HG02870 (cell line): ENCODE results near the gene PTGR3.

Source experiments
- ATAC-seq: cut with Tn5 transposase; IDR thresholded peaks from one replicate; pipeline ENCODE4 v1.9.1; 2021; ENCODE audit warnings: mild to moderate bottlenecking, moderate library complexity; ENCODE audit not compliant: unreplicated experiment

Gene PTGR3

DNA sequence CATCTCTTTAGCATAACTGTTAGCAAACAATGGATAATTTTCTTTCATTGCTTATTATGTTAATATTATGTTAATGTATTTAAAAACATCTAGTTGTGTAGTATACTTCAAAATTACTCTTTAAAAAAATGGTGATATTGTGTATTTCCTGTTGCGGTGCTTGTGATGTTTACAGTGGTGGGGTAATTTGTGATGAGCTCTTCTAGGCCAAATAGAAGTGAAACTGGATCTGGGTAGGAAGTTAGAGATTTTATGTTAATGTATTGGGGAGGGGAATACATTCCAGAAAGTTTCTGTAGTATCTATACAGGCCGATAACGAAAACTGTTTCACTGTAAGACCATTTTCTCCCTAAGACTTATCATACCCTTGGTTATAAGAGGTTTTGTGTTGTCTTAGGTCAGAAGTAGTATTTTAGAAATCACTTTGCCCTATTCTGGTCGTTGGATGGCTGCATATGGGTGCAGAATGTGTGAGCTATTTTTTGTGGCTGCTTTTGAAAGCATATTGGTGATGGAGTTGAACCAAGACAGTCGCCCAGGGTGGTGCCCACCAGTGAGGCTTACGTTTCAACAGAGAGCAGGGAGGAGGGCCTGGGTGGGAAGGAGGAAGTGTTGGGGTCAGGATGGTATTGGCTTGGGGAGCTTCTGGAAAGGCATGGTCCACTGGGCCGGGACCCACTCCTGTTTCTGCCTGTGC is 7.4 kb upstream of the PTGR3 start:
- ATAC-seq: no peak

DNA sequence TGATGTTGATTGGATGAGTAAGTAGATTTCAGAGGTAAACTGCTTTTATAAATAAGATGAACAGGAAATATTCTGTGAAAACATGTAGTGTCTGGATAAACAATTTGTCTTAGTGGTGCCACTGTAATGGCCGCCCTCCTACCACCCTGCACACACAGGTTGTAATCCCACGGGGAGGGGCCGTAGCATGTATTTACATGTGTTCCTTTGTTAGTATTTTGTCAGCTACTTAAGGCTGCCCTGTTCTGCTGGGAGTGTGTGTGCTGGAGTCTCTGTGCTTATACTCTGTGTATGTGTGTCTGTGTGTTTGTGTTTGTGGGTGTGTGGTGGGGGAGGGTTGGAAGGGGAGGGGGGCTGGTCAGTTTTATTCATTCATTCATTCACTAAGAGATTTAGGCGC is 6.7 kb upstream of the PTGR3 start:
- ATAC-seq: no peak

DNA sequence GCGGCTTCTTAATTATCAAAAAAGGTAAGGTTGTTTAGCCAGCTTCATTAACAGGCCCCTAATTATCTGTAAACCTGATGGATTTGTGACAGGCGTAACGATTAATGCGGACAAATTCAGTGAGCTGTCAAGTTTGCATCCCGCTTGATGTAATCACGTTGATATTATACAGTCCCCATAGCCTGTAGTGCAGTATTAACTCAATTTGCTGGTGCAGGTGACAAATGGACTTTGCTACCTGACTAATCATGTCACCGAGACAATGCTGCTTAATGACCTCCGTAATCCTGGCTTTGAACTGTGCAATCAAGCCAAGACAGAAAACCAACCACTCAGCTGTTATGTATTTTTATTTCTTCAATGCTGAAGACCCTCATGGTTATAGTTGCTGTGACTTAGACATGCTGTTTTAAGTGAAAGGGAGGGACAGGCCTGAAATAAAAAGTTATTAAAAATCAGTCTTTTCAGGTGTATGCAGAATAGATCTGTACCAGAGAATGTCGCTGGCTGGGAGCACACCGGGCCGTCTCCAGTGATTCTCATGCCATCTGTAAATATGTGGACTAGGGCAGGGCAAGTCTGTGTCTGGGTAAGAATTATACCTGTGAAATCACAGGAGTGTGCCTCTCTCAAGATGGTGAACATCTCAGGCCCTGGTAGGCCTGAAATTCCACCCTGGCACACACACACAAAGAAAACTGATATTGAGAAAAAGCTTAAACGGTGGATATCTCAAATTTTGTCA is 6.0 kb upstream of the PTGR3 start:
- no peak for ATAC-seq

DNA sequence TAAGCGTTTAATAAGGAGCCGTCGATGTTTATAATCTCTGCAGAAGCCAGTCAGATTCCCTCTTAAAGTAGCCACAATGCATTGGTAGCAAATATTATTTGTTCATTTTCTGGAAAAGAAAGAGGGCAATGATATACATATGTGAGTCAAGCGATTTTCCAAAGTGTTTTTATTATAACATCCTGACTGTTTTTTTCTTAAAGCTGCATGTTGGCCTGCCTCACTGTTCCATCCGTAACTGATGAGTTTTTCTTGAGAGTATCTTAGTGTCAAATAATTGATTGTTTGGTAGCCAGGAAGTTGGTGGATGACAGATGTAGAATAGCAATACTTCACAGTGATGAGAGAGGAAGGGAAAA is 5.4 kb upstream of the PTGR3 start:
- ATAC-seq: no peak

DNA sequence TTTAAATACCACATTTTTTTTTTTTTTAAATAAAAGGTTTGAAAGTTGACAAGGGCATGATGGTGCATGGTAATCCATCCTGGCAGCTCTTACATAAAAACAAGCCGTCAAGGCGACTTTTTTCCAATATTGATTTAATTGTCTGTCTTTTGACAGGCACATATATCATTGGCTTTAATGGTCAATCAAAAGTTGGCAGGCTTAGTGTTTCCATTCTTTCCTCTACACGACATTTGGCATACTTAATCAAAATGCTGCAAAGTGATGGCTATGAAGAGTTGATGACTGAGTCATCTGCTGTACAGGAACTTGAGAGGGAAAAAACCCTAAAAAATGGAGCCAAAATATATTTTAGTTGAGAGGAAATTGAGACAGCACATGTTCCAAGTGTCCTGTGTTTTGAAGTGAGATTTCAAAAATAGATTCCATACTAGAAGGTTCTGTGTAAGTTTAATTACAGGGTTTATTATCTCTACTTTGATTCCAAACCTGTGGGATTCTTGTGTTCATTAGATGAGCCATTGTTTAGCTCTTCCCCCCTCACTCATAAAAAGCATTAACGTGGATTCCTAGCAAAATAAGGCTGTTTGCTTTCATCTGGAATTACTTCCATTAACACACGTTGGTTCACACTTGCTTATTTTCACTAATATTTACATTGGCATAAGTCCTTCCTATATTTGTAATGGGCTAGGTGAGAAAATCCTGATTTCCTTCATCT is 4.8 kb upstream of the PTGR3 start:
- ATAC-seq: no peak

DNA sequence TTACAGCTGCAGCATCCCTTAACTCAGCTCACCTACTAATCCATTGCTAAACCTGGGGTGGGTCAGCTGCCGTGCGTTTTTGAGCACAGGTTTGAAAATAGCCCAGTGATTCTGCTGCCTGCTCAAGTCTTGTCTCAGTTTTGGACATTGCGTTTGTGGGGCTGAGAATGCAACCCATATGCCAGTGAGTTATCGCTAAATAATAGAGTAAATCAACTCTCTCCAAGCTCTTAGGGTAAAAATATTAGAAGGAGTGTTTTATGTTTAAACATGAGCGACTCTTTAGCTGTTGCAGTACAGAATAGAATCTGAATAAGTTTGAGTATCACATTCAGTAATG is 3.8 kb upstream of the PTGR3 start:
- no peak for ATAC-seq

DNA sequence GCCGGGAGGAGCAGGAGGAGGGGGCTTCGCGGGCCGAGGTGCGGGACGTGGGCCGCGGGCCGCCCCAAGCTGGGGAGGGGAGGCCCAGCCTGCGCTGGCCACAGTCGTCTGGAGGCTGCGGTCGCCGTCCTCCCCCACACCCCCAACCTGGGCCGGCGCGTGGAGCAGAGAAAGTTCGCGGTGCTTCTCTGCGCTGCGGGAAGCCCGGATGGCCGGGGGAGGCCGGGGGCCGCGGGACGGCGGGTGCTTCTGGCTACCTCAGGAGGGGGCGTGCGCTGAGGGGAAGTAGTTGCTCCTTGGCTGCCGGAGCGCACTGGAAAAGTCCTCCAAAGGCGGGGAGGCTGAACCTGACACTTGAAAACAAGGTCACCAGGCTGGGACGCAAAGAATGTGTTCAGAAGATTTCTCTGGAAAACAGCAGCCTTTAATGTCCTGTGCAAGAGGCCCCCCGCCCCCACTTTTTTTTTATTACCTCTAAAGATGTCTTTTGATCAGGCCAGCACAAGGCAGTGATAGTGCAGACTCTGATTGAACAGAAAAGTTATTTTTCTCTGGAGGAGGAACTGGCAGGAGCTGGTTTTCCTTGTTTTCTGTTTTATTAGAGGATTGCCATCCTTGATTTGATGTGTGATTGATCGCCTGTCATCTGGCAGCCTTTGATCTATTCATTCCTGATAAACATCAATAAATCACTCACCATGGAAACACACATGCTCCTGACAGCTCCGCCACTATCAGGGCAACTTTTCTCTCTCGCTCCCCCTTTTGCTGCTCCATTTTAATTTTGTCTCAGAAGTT is 3.2 kb upstream of the PTGR3 start:
- no peak for ATAC-seq

DNA sequence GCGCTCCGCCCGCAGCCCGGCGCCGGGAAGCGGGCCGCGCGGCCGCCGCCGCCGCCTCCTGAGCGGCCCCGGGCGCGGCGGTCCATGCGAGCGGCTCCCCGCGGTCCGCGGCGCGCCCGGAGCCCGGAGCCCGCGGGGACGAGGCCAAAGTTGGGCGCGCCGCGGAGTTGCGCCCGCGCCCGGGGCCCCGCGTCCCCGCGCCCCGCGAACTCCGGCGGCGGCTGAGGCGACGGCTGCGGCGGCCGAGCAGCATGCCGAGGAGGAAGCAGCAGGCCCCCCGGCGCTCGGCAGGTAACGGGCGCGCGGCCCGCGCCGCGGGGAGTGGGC is 2.6 kb upstream of the PTGR3 start:
- ATAC-seq: no peak

DNA sequence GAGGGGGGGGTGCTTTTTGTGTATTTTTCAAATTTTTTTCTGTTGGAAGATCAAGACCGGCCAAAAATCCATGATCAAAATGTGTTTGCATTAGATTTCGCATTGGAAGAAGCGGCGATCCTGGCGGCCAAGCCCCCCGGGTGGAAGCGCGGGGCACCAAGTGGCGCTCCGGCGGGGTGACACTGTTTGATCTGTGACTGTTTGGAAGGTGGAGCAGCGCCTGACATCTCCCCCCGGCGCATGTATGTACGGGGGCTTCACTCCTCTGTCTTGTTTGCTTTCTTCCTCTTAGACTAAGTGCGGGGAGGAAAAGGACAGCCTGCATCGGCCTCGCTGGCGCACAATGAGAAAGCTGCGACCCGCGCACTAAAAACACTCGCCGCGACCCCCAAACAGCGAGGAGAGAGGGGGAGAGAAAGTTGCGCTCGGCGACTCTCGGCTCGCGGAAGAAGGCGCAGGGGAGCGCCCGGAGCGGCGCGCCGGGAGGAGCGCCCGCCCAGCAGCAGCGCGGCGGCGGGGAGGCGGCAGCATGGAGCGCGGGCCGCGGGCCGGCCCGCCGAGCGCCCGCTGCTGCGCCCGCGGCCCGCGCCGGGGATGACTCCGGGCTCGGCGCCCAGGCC is 2.2 kb upstream of the PTGR3 start:
- no peak for ATAC-seq

DNA sequence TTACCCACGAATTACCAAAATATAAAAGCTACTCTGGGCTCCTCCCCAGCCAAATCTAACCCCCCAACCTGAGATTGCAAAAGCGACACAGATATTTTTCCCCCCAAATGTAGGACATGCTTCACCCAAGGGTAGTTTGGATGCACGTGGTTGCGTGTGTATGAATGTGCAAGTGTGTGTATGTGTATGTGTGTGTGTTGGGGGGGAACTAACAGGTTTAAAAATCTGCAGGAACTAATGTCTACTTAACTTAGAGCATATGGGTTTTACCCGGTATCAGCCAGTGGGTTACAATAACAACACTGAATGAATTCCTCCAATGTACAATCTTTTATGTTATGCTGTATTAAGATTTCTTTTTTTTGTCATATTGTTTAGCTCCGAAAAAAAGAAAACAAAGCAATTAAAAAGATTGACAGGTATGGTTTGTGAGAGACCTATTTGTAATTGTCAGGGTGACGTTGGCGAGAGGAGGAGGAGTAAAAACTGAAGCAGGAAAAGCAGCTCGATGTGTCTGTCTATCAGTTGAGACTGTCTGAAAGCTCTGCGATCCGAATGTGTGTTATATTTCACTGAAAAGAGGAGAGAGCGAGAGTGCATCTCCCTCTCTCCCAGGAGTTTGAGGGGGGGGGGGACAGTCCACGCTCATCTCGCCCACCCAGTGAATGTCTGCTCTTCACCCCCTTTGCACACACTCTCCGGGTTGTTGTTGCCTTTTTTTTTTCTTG is 1.5 kb upstream of the PTGR3 start, which contains the start of gene TSHZ1:
Gene TSHZ1, plus strand, starts transcription at position 524 of the 728 bp plus-strand sequence. CDS start 1,080 bp downstream, outside the sequence.
- ATAC-seq: peak; percentile 30

DNA sequence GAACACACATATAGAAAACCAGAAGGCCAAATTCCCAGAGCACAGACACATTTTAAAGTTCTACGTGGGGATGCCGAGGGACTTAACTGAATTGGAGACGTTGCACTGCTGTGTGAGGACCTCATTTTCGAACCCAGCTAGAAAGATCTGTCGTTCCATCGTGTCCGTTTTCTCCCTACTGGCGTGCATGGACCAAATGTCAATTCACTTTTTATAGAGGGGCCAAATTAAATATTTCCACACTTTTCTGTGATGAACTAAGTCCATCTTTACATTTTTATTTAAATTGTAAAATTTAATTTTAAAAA is 966 bp upstream of the PTGR3 start:
- no peak for ATAC-seq

DNA sequence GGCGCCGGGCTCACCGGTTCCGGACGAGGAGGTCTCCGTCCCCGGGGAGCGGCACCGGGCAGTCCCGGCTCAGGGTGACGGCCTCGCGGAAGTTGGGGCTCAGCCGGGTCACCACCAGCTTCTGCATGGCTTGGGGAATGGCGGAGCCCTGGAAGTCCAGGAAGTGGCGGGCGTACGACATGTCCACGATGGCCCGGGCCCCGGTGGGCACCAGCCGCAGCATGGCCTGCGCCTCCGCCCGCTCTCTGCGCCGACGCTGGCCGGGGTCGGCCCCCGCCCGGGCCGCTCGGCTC is 157 bp downstream of the PTGR3 start:
- ATAC-seq: no peak

DNA sequence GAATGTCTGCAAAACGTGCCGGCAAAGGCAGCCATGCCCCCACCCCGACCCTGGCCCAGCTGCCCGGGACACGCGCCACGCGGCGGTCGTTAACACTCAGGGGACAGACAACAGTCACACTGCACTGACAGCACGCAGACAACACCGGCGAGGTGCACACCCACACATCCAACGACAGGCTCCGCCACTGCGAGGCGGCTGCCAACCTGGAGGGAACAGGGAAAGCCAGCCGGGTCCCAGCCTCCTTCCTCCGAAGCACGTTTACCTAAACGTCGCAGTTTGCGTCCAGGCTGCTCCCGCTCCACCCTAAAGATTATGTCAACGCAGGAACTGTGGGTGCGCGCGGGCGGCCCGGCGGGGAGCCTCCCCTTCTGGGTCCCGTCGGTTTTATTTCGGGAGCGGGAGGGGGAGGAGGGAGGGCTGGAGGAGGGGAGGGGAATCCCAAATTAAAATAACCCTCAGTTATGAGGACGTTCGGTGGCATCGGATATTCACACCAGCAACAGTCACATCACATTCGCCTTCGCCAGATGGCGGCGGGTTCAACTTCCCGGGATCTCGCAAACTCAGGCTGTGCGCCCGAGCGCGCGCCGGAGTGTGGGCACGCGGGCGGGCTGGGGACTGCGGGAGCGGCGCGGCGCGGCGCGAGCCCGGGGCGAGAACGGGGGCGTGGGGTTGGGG is 644 bp downstream of the PTGR3 start:
- peak; percentile 5 for ATAC-seq

DNA sequence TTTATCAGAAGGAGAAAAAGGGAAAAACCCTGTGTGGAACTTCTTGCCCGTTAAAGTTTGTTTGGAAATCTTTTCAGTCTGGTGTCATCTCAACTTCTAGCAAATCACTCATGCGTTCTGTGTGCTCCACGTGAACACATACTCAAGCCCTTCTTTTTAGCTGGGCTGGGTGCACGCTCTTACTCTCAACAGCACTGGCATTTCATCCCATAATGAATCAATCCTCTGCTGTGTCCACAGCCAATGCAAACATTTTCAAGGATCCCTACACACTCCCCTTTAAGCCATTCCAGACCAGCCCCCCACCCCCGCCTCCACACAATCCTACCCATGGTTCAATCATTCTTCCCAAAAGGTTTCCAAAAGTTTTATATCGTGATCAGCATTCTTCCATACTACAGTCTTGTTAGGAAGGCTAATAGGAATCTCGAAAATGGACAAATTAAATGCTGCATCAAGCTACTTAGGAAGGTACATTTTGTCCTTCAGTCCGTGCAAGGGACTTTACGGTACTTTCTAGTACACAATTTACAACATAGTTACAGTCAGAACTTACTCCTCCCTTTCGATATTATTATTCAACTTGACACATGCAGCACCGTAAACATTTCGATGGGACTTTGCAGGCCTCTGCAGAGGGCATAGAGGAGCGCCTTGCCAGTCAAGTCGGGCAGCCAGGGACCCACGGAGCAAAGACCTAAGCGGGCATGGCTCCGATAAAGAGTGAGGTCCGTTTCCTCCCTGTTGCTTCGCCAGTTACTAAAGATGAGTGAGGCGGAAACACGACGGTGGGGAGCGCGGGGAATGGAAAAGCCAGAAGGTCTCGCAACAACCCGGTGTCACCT is 1.4 kb downstream of the PTGR3 start:
- peak; percentile 22 for ATAC-seq

DNA sequence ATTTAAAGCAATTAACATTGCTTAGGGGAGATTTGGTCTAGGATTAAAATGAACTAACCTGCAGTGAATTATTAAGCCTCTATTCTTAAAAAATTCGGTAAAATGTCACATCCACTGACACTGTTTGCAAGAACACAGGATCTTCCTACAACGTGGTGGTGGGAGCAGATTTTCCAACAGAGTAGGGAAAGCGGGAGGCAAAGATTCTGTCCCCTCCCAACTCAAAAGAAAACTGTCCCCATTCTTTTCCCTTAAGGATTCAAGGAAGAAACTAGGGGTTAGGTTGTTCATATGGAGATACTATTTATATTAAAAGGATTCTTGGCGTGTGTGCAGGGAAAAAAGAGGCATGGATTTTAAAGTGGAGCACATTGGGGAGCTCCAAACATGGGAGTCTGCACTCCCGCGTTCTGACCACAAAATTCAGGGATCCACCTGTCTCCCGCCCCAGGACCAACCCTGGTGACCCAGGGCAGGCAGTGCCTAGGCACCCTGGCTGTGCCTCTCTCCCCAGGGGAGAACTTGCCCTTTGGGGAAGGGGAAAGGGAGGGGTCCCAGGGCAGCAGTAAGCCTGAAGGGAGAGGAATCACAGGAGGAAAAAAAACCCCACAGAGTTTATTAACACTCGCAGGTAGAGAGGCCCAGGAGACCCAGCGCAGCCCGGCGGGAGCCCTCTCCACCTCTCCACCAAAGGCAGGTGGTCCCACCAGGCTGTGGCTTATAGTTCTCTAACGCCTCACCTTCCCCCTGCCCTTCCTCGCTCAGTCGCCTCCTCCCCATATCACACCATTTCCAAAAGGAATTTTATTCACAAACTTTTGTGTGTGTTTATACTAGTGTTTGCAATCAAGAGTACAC is 2.3 kb downstream of the PTGR3 start:
- ATAC-seq: no peak

DNA sequence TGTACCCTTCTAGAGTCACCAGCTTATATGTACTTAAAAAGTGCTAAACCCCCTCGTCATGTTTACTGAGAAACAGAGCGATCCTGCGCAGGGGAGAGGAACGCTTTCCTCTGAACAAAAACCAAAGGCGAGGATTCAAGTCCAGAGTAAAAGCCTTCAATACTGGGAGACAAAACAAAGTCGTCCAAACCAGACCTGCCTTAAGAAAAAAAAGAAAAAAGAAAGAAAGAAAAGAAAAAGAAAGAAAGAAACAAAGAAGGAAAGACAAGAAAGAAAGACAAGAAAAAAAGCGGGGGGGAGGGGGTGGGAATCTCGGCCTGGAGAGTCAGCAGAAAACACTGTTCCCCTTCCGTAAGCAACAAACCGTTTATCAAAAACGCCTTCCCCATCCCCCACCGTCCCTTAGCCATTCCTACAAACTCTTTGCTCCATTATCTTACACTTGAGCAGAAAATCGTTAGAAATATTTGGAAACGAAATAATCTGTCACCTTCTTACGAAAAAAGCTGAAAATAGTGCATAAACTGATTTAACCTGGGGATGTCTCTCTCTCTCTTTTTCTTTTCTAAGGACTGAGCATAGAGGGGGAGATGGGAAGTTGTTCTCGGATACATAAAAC is 3.3 kb downstream of the PTGR3 start:
- no peak for ATAC-seq

DNA sequence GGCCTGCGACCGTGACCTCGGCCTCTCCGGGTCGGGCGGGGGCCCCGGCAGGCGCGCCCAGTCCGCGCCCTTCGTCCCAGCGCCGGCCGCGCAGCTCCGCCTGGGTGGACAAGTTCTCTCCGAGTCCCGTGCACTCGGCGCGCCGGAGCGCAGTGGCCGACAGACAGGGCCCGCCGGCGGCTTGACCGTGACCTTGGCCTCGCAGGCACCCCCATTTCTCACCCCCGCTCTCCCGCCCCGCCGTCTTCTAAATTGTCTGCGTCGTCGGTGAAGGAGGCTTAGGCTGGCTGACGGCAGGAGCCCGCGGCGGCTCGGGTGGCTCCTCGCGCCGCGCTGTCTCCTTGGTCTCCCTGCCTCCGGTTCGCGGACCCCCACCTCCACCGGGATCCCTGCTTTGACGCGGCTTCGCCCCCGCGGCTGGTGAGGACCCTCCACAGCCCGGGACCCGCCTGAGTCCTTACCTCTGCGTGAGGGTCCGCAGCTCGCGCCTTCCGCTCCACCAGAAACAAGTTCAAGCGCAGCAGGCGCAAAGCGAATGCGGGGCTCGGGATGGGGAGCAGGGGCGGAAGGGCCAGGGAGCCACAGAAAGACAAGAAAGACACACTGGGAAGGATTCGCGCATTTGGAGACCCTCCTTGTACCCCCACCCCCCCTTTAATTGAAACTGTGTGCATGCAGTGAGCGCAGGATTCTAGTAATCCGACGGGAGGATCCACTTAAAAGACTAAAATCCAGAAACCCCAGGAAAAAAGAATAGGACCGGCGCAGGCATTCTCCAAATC is 4.0 kb downstream of the PTGR3 start:
- no peak for ATAC-seq
